ENCODE results near the gene KCND2. TPM values are rescaled to one million over a fixed set of nuclear protein-coding genes. Genes with fewer than 3 reads are reported as not detected.
"Not testable (repeated sequence)": the region's sequence is repeated elsewhere in the genome, so short reads cannot be mapped to it uniquely, and the experiment has no call there.

Gene KCND2
- total and polyA plus RNA-seq, 7 donors = under 0.01 to 3.3 (median 1.3) TPM; not detected in 1

- Histone ChIP-seq H3K9me3 (no peaks in the 10 kb centered on the region), H3K36me3 (no peaks in the 10 kb centered on the region), H3K27ac (no peak overlapping the region), H3K4me3 (no peak overlapping the region), H3K27me3 (no peaks in the 10 kb centered on the region), H3K4me1 (no peaks in the 10 kb centered on the region)
- no peak for DNase-seq
- TF ChIP-seq POLR2AphosphoS5 (IDR thresholded peaks at IDR 0.05) = no peak
- TF ChIP-seq, protein P1, sequence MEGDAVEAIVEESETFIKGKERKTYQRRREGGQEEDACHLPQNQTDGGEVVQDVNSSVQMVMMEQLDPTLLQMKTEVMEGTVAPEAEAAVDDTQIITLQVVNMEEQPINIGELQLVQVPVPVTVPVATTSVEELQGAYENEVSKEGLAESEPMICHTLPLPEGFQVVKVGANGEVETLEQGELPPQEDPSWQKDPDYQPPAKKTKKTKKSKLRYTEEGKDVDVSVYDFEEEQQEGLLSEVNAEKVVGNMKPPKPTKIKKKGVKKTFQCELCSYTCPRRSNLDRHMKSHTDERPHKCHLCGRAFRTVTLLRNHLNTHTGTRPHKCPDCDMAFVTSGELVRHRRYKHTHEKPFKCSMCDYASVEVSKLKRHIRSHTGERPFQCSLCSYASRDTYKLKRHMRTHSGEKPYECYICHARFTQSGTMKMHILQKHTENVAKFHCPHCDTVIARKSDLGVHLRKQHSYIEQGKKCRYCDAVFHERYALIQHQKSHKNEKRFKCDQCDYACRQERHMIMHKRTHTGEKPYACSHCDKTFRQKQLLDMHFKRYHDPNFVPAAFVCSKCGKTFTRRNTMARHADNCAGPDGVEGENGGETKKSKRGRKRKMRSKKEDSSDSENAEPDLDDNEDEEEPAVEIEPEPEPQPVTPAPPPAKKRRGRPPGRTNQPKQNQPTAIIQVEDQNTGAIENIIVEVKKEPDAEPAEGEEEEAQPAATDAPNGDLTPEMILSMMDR (IDR thresholded peaks at IDR 0.05) = no peak
- no peak for TF ChIP-seq EP300 (IDR thresholded peaks at IDR 0.05)
- intact Hi-C loops (cut with DNase I) = no loop called here
- 91 to 94% methylated on average over 1 of the region's 1 CpG for WGBS, 2 donors
Observed at GRCh38 chr7:120680985-120681384, 408.0 kb downstream of the KCND2 start.

DNA sequence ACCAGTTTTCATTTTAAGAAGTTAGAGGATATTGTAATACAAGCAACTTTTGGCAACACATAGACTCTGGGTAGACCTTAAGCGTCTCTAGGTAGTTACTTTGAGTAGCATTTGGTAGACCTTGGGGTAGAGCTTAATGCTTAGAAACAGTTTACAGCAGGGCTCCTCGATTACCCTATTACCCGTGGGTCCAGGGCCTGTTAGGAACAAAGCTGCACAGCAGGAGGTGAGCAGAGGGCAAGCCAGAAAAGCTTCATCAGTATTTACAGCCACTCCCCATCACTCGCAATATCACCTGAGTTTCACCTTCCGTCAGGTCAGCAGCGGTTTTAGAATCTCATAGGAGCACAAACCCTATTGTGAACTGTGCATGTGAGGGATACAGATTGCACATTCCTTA is 411.5 kb downstream of the KCND2 start:
- no peak overlapping the region for H3K27ac ChIP-seq
- DNase-seq = no peak
- intact Hi-C loops (cut with DNase I) = no loop called here
- H3K4me3 ChIP-seq = no peak overlapping the region
- no peaks in the 10 kb centered on the region for H3K4me1 ChIP-seq
- H3K36me3 ChIP-seq = no peaks in the 10 kb centered on the region
- H3K9me3 ChIP-seq = no peaks in the 10 kb centered on the region
- TF ChIP-seq EP300 (IDR thresholded peaks at IDR 0.05) = no peak
- TF ChIP-seq POLR2A (IDR thresholded peaks at IDR 0.05) = no peak
- TF ChIP-seq, protein P1 (IDR thresholded peaks at IDR 0.05) = no peak
- TF ChIP-seq POLR2AphosphoS5 (IDR thresholded peaks at IDR 0.05) = no peak
- H3K27me3 ChIP-seq = no peaks in the 10 kb centered on the region
- WGBS, 2 donors = 60 to 63% methylated on average over 6 of the region's 6 CpGs

DNA sequence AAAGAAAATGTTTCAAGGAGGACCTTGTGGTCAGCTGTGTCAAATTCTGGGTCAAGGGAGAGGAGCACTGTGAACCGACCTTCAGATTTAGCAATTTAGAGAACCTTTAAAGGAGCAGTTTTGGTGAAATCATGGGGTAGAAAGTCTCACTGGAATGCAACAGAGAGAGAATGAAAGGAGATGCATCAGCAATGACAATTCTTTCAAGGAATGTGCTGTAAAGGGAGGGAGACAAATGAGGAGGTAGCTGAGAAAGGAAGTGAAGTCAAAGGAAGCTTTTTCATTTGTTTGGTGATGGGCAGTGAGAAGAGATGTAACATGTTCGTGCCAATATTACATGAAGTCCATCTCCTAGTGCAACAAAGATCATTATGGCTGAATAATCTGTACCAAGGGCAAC is 418.9 kb downstream of the KCND2 start:
- Histone ChIP-seq H3K4me3 (no peak overlapping the region), H3K9me3 (no peaks in the 10 kb centered on the region), H3K27me3 (no peaks in the 10 kb centered on the region), H3K27ac (no peak overlapping the region), H3K4me1 (no peaks in the 10 kb centered on the region), H3K36me3 (no peaks in the 10 kb centered on the region)
- no peak for TF ChIP-seq POLR2A (IDR thresholded peaks at IDR 0.05)
- no peak for TF ChIP-seq EP300 (IDR thresholded peaks at IDR 0.05)
- no peak for TF ChIP-seq POLR2AphosphoS5 (IDR thresholded peaks at IDR 0.05)
- TF ChIP-seq, protein P1 (IDR thresholded peaks at IDR 0.05) = no peak
- no peak for DNase-seq
- WGBS, 2 donors = 79 to 80% methylated on average over 2 of the region's 2 CpGs
- intact Hi-C loops (cut with DNase I) = no loop called here

DNA sequence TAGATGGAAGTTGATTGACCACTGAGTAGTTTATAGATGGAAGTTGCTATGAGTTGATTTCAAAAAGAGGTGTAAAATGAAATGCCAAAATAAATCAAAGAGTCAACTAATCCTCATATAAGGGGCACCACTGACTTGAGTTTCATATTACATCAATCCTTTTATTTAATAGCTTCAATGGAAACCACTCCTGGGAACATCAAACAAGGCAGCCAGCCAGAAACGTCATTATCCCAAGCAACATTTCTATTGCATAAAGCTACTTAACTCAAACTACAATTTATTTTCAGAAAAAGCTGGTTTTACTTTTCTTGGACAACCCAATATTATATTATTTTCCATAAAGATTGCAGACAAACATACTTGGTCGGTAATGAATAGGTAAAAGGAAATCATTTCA is 422.9 kb downstream of the KCND2 start:
- WGBS, 2 donors = 71 to 79% methylated on average over 2 of the region's 2 CpGs
- no peak for DNase-seq
- no peak overlapping the region for H3K27ac ChIP-seq

DNA sequence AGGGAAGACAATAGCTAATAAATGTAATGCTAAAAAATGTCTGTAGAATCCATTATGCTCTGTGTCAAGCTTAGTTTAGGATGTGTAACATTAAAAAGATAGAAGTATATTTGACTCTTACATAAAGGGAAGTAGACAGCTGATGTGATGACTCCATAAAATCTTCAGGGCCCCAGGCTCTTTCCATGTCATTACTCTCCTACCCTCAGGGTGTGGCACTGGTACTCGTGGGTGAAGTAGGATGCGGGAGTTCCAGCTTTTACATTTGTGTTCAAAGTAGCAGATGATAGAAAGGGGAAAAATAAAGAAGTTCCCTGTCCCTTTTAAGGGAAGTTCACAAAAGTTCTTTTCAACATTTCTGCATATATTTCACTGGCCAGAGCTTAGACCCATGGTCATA is 427.8 kb downstream of the KCND2 start:
- H3K27ac ChIP-seq = no peak overlapping the region
- H3K9me3 ChIP-seq = no peaks in the 10 kb centered on the region
- no peaks in the 10 kb centered on the region for H3K4me1 ChIP-seq
- no peaks in the 10 kb centered on the region for H3K36me3 ChIP-seq
- no peaks in the 10 kb centered on the region for H3K27me3 ChIP-seq
- H3K4me3 ChIP-seq = no peak overlapping the region
- intact Hi-C loops (cut with DNase I) = no loop called here
- DNase-seq = no peak
- TF ChIP-seq POLR2A (IDR thresholded peaks at IDR 0.05) (no peak), POLR2AphosphoS5 (IDR thresholded peaks at IDR 0.05) (no peak), EP300 (IDR thresholded peaks at IDR 0.05) (no peak)
- TF ChIP-seq, protein P1 (IDR thresholded peaks at IDR 0.05) = no peak
- 80 to 89% methylated on average over 2 of the region's 2 CpGs for WGBS, 2 donors

More for the DNA sequence above, 422.9 kb downstream of the KCND2 start:
- Histone ChIP-seq H3K4me3 (no peak overlapping the region), H3K36me3 (no peaks in the 10 kb centered on the region), H3K27me3 (no peaks in the 10 kb centered on the region), H3K9me3 (no peaks in the 10 kb centered on the region), H3K4me1 (no peaks in the 10 kb centered on the region)
- intact Hi-C loops (cut with DNase I) = no loop called here
- TF ChIP-seq EP300 (IDR thresholded peaks at IDR 0.05) (no peak), POLR2A (IDR thresholded peaks at IDR 0.05) (no peak), POLR2AphosphoS5 (IDR thresholded peaks at IDR 0.05) (no peak)
- TF ChIP-seq, protein P1 (IDR thresholded peaks at IDR 0.05) = no peak

DNA sequence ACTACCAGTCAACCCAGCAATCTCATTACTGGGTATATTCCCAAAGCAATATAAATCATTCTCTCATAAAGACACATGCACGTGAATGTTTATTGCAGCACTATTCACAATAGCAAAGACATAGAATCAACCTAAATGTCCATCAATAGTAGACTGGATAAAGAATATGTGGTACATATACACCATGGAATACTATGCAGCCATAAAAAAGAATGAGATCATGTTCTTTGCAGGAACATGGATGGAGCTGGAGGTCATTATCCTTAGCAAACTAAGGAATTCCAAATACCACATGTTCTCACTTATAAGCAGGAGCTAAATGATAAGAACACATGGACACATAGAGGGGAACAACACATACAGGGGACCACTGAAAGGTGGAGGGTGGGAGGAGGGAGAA is 429.4 kb downstream of the KCND2 start:
- H3K4me1 ChIP-seq; H3K9me3 ChIP-seq; H3K36me3 ChIP-seq; intact Hi-C loops (cut with DNase I); H3K27me3 ChIP-seq; H3K27ac ChIP-seq; DNase-seq; H3K4me3 ChIP-seq: not testable (repeated sequence)
- WGBS, 2 donors = 35 to 78% methylated on average over 1 of the region's 1 CpG
